Activated CD8-positive, alpha-beta memory T cell treated with anti-CD3 and anti-CD28 coated beads, Interleukin-2, amount 10 ng/mL, durations not matched to agents 7 days and 5 days (primary cell): ENCODE data around the gene ZFR. TPM values are rescaled to one million over a fixed set of nuclear protein-coding genes. Genes with fewer than 3 reads are reported as not detected.
"Not testable (repeated sequence)": the region's sequence is repeated elsewhere in the genome, so short reads cannot be mapped to it uniquely, and the experiment has no call there.

ENCODE experiments used
- ATAC-seq: fragments of 150-1000 bp; cut with Tn5 transposase; one replicate; pipeline ENCODE4 v1.10.0; 2021; ENCODE audit warnings: moderate library complexity
- CTCF ChIA-PET: fragments of 350-600 bp; sonication (Branson Sonifier 250); formaldehyde crosslinking; loops from one replicate; lab custom pipeline; 2021; ENCODE audit warnings: antibody characterized with exemption; lab: Charles Lee
- DNase-seq: peaks from one replicate; pipeline ENCODE4 v3.0.0-alpha.2; 2020
- H3K27ac Mint-ChIP-seq: one replicate; pipeline ENCODE4 v1.8.0; 2021; ENCODE audit warnings: mild to moderate bottlenecking, mixed read lengths
- H3K27me3 Mint-ChIP-seq: one replicate; pipeline ENCODE4 v1.8.0; 2021; ENCODE audit warnings: mixed read lengths
- H3K36me3 Mint-ChIP-seq: one replicate; pipeline ENCODE4 v1.8.0; 2021; ENCODE audit warnings: mild to moderate bottlenecking, mixed read lengths
- H3K4me1 Mint-ChIP-seq: one replicate; pipeline ENCODE4 v1.8.0; 2021; ENCODE audit warnings: mixed read lengths
- H3K4me3 Mint-ChIP-seq: one replicate; pipeline ENCODE4 v1.8.0; 2021; ENCODE audit warnings: mild to moderate bottlenecking, moderate library complexity, mixed read lengths
- H3K9me3 Mint-ChIP-seq: one replicate; pipeline ENCODE4 v1.8.0; 2022; ENCODE audit warnings: low read depth, mixed read lengths
- total RNA-seq, 2 experiments: library from RNA; stranded (reverse); gene quantifications; one replicate each; pipeline ENCODE4 v1.2.3, GENCODE V29; 2021

The ZFR gene
- total RNA-seq, 2 experiments from 2014 or later: 39.8 to 56.0 TPM

- Mint-ChIP-seq H3K4me1 (peaks cover 2% of the 10 kb centered on the region), H3K27ac (no peak overlapping the region), H3K36me3 (peaks cover 5% of the 10 kb centered on the region), H3K27me3 (no peaks in the 10 kb centered on the region), H3K9me3 (peaks cover 5% of the 10 kb centered on the region), H3K4me3 (no peak overlapping the region)
- ATAC-seq (no peak), DNase-seq (no peak)
- CTCF ChIA-PET: interaction anchor here (1.0 kb wide), 1 partner anchor 13 kb away, joined by 4 read pairs; no protein-coding TSS in a partner anchor
These were observed 127.5 kb downstream of the ZFR start for GRCh38 chr5:32317041-32317440.

- CTCF ChIA-PET: interaction anchor here (1.7 to 2.3 kb wide), 2 partner anchors 14 to 31 kb away, joined by 4 to 5 read pairs; no protein-coding TSS in a partner anchor
- no peak overlapping the region for H3K27ac Mint-ChIP-seq
- no peak overlapping the region for H3K4me3 Mint-ChIP-seq
- H3K9me3 Mint-ChIP-seq: no peaks in the 10 kb centered on the region
- peaks cover 14% of the 10 kb centered on the region for H3K4me1 Mint-ChIP-seq
- peaks cover 9% of the 10 kb centered on the region for H3K36me3 Mint-ChIP-seq
- no peaks in the 10 kb centered on the region for H3K27me3 Mint-ChIP-seq
- DNase-seq: no peak
- no peak for ATAC-seq
These were observed 129.1 kb downstream of the ZFR start for GRCh38 chr5:32315221-32316014.

GRCh38 chr5:32314658-32315057, 129.9 kb downstream of the ZFR start:
- no peaks in the 10 kb centered on the region for H3K27me3 Mint-ChIP-seq
- ATAC-seq: no peak
- H3K9me3 Mint-ChIP-seq: no peaks in the 10 kb centered on the region
- peaks cover 12% of the 10 kb centered on the region for H3K36me3 Mint-ChIP-seq
- H3K27ac Mint-ChIP-seq: no peak overlapping the region
- H3K4me1 Mint-ChIP-seq: peaks cover 19% of the 10 kb centered on the region
- CTCF ChIA-PET: interaction anchor here (1.7 to 2.3 kb wide), 2 partner anchors 14 to 30 kb away, joined by 4 to 5 read pairs; no protein-coding TSS in a partner anchor
- peak overlapping the region; percentile 81 for H3K4me3 Mint-ChIP-seq
- peak; percentile 30 for DNase-seq

GRCh38 chr5:32314152-32314488, 130.4 kb downstream of the ZFR start:
- Mint-ChIP-seq H3K4me3 (peak overlapping the region; percentile 81), H3K27ac (peak overlapping the region; percentile 46), H3K36me3 (peaks cover 16% of the 10 kb centered on the region), H3K4me1 (peaks cover 23% of the 10 kb centered on the region)
- not testable (repeated sequence) for DNase-seq, H3K9me3 Mint-ChIP-seq, H3K27me3 Mint-ChIP-seq, ATAC-seq
- CTCF ChIA-PET: interaction anchor here (1.7 to 2.3 kb wide), 2 partner anchors 15 to 29 kb away, joined by 4 to 5 read pairs; no protein-coding TSS in a partner anchor

GRCh38 chr5:32312595-32313332, 131.8 kb downstream of the ZFR start, which contains the start of gene MTMR12:
TSS of gene MTMR12 (minus strand) at chr5:32312939. CDS start at chr5:32312838, 101 bp downstream.
- Mint-ChIP-seq H3K27me3 (no peaks in the 10 kb centered on the region), H3K36me3 (peaks cover 20% of the 10 kb centered on the region), H3K4me3 (peak within 1 kb of the TSS; percentile 81), H3K9me3 (no peaks in the 10 kb centered on the region), H3K4me1 (peaks cover 23% of the 10 kb centered on the region), H3K27ac (peak within 1 kb of the TSS; percentile 92)
- ATAC-seq (peak; percentile 97), DNase-seq (peak; percentile 100)
- CTCF ChIA-PET: interaction anchor here (0.5 to 1.7 kb wide), 2 partner anchors 80 to 429 kb away, joined by 3 to 6 read pairs; no protein-coding TSS in a partner anchor

GRCh38 chr5:32312197-32312594, 132.3 kb downstream of the ZFR start:
- DNase-seq (peak; percentile 71), ATAC-seq (peak; percentile 24)
- H3K4me1 Mint-ChIP-seq: peaks cover 23% of the 10 kb centered on the region
- peak overlapping the region; percentile 81 for H3K4me3 Mint-ChIP-seq
- H3K27ac Mint-ChIP-seq: peak overlapping the region; percentile 77
- no peaks in the 10 kb centered on the region for H3K27me3 Mint-ChIP-seq
- H3K9me3 Mint-ChIP-seq: no peaks in the 10 kb centered on the region
- CTCF ChIA-PET: interaction anchor here (1.7 kb wide), 1 partner anchor 80 kb away, joined by 6 read pairs; no protein-coding TSS in a partner anchor
- H3K36me3 Mint-ChIP-seq: peaks cover 21% of the 10 kb centered on the region

- Mint-ChIP-seq H3K4me1 (peaks cover 23% of the 10 kb centered on the region), H3K27ac (peak overlapping the region; percentile 77), H3K4me3 (peak overlapping the region; percentile 81), H3K36me3 (peaks cover 21% of the 10 kb centered on the region), H3K9me3 (no peaks in the 10 kb centered on the region), H3K27me3 (no peaks in the 10 kb centered on the region)
- DNase-seq: no peak
- CTCF ChIA-PET: interaction anchor here (1.7 kb wide), 1 partner anchor 79 kb away, joined by 6 read pairs; no protein-coding TSS in a partner anchor
- ATAC-seq: no peak
These were observed 132.9 kb downstream of the ZFR start for GRCh38 chr5:32311404-32312196.

- Mint-ChIP-seq H3K4me3 (no peak overlapping the region), H3K9me3 (no peaks in the 10 kb centered on the region), H3K36me3 (peaks cover 23% of the 10 kb centered on the region), H3K27me3 (no peaks in the 10 kb centered on the region), H3K27ac (no peak overlapping the region), H3K4me1 (peaks cover 26% of the 10 kb centered on the region)
- CTCF ChIA-PET: no interaction called here
- ATAC-seq (no peak), DNase-seq (no peak)
These were observed 134.8 kb downstream of the ZFR start for GRCh38 chr5:32309761-32310160.

- Mint-ChIP-seq H3K27ac (no peak overlapping the region), H3K9me3 (no peaks in the 10 kb centered on the region), H3K36me3 (peaks cover 23% of the 10 kb centered on the region), H3K4me3 (no peak overlapping the region), H3K4me1 (peaks cover 27% of the 10 kb centered on the region), H3K27me3 (no peaks in the 10 kb centered on the region)
- ATAC-seq: no peak
- CTCF ChIA-PET: no interaction called here
- DNase-seq: no peak
These were observed 135.6 kb downstream of the ZFR start for GRCh38 chr5:32308946-32309345.

GRCh38 chr5:32307769-32308194, 136.8 kb downstream of the ZFR start:
- H3K27ac Mint-ChIP-seq: no peak overlapping the region
- no peaks in the 10 kb centered on the region for H3K9me3 Mint-ChIP-seq
- H3K4me3 Mint-ChIP-seq: no peak overlapping the region
- no peak for DNase-seq
- H3K27me3 Mint-ChIP-seq: no peaks in the 10 kb centered on the region
- no peak for ATAC-seq
- CTCF ChIA-PET: interaction anchor here (1.0 kb wide), 1 partner anchor 21 kb away, joined by 4 read pairs; no protein-coding TSS in a partner anchor
- H3K4me1 Mint-ChIP-seq: peaks cover 34% of the 10 kb centered on the region
- H3K36me3 Mint-ChIP-seq: peaks cover 23% of the 10 kb centered on the region

- Mint-ChIP-seq H3K36me3 (peaks cover 11% of the 10 kb centered on the region), H3K27me3 (no peaks in the 10 kb centered on the region), H3K27ac (no peak overlapping the region), H3K4me1 (peaks cover 23% of the 10 kb centered on the region), H3K4me3 (no peak overlapping the region), H3K9me3 (no peaks in the 10 kb centered on the region)
- ATAC-seq (no peak), DNase-seq (no peak)
- CTCF ChIA-PET: no interaction called here
These were observed 139.9 kb downstream of the ZFR start for GRCh38 chr5:32304622-32305021.
